H1 (cell line): ENCODE measurements around the gene DHX29. TPM values are rescaled to one million over a fixed set of nuclear protein-coding genes. Genes with fewer than 3 reads are reported as not detected.

Experiments used
- CTCF ChIA-PET: fragments of 300-600 bp; sonication (Branson Sonifier 250); formaldehyde crosslinking; loops from one replicate; lab custom pipeline; 2021; ENCODE audit not compliant: partially characterized antibody; lab: Charles Lee
- POLR2A ChIA-PET: fragments of 300-600 bp; sonication (Branson Sonifier 250); formaldehyde crosslinking; loops from one replicate; lab custom pipeline; 2021; ENCODE audit warnings: inconsistent platforms; ENCODE audit not compliant: partially characterized antibody; lab: Charles Lee
- DNase-seq, 2 experiments: peaks; one replicate each; pipeline versions ENCODE4 v3.0.0 to v3.0.0-alpha.2; 2010 to 2022; ENCODE audit warnings: low spot score in 2 of 2, low read depth in 1 of 2, mixed read lengths in 1 of 2
- FAIRE-seq: peaks from 2 replicates; lab custom pipeline; 2011; peaks lifted over from hg19 to GRCh38; lab: Jason Lieb, UNC
- H2AFZ ChIP-seq: 2 replicates; pipeline ENCODE4 v1.8.1; 2012; ENCODE audit warnings: low read length, inconsistent platforms
- H2AK5ac ChIP-seq: 2 replicates; pipeline ENCODE4 v1.6.1; 2013; ENCODE audit warnings: low read depth, low read length
- H2BK120ac ChIP-seq: replicated peaks from 2 replicates; pipeline ENCODE3; 2013; ENCODE audit warnings: low read depth, low read length, inconsistent platforms
- H2BK12ac ChIP-seq: 2 replicates; pipeline ENCODE4 v1.6.1; 2013; ENCODE audit warnings: low read depth, low read length
- H2BK15ac ChIP-seq: 2 replicates; pipeline ENCODE4 v1.6.1; 2013; ENCODE audit warnings: low read length
- H2BK20ac ChIP-seq: 2 replicates; pipeline ENCODE4 v1.6.1; 2013; ENCODE audit warnings: low read length
- H2BK5ac ChIP-seq: 2 replicates; pipeline ENCODE4 v1.6.1; 2013; ENCODE audit warnings: low read depth, low read length
- H3K14ac ChIP-seq: 2 replicates; pipeline ENCODE4 v1.6.1; 2013; ENCODE audit warnings: inconsistent platforms; ENCODE audit not compliant: insufficient read length
- H3K18ac ChIP-seq: 2 replicates; pipeline ENCODE4 v1.6.1; 2013; ENCODE audit warnings: low read length; ENCODE audit errors: extremely low read depth
- H3K23ac ChIP-seq: 2 replicates; pipeline ENCODE4 v1.6.1; 2013; ENCODE audit warnings: inconsistent platforms; ENCODE audit not compliant: insufficient read length
- H3K23me2 ChIP-seq: 2 replicates; pipeline ENCODE4 v1.6.1; 2013; ENCODE audit warnings: low read depth, low read length
- H3K27ac ChIP-seq: 2 replicates; pipeline ENCODE4 v1.6.1; 2011; ENCODE audit warnings: low read depth, low read length, inconsistent platforms
- H3K27me3 ChIP-seq, 4 experiments: replicated peaks in 1 of 4; 1 replicate in 1 of 4; 2 replicates in 3 of 4; pipeline versions ENCODE4 v1.6.1 to v1.8.1; 2011 to 2013; ENCODE audit warnings: low read length in 3 of 4, mild to moderate bottlenecking in 3 of 4, inconsistent platforms in 2 of 4, mixed read lengths in 2 of 4, moderate library complexity in 1 of 4; ENCODE audit not compliant: control insufficient read depth in 3 of 4, insufficient read depth in 3 of 4; ENCODE audit errors: extremely low read depth in 1 of 4
- H3K36me3 ChIP-seq, 4 experiments: 2 replicates each; pipeline versions ENCODE4 v1.6.1 to v1.8.1; 2011 to 2013; ENCODE audit warnings: mild to moderate bottlenecking in 4 of 4, low read length in 3 of 4, moderate library complexity in 2 of 4, control low read depth in 1 of 4, inconsistent platforms in 1 of 4; ENCODE audit not compliant: insufficient read depth in 4 of 4, control insufficient read depth in 2 of 4
- H3K4ac ChIP-seq: replicated peaks from 2 replicates; pipeline ENCODE3; 2013; ENCODE audit warnings: low read length, low read depth, mixed read lengths, inconsistent platforms; ENCODE audit not compliant: insufficient read length
- H3K4me1 ChIP-seq, 4 experiments: replicated peaks in 1 of 4; 1 replicate in 1 of 4; 2 replicates in 3 of 4; pipeline versions ENCODE4 v1.6.1 to v1.8.1; 2011 to 2013; ENCODE audit warnings: low read length in 3 of 4, inconsistent platforms in 2 of 4, mixed read lengths in 1 of 4; ENCODE audit not compliant: insufficient read depth in 4 of 4, control insufficient read depth in 3 of 4
- H3K4me2 ChIP-seq, 2 experiments: 2 replicates each; pipeline versions ENCODE4 v1.6.1 to v1.8.1; 2011 to 2013; ENCODE audit warnings: low read depth in 2 of 2, low read length in 2 of 2, control low read depth in 1 of 2, inconsistent platforms in 1 of 2, mild to moderate bottlenecking in 1 of 2; ENCODE audit not compliant: insufficient read depth in 1 of 2
- H3K4me3 ChIP-seq, 4 experiments: fragments of 200-600, 300-600 bp in 1 of 4; sonication (generic), shearing (Covaris generic), sonication (Bioruptor Twin) in 1 of 4; 2 replicates each; pipeline versions ENCODE4 v1.5.1 to v1.8.1; 2011 to 2016; ENCODE audit warnings: low read length in 4 of 4, low read depth in 3 of 4, control low read depth in 2 of 4, inconsistent platforms in 2 of 4, mild to moderate bottlenecking in 2 of 4, mixed read lengths in 1 of 4, moderate library complexity in 1 of 4; ENCODE audit not compliant: insufficient read depth in 2 of 4; ENCODE audit errors: extremely low read depth in 1 of 4
- H3K56ac ChIP-seq: replicated peaks from 2 replicates; pipeline ENCODE3; 2013; ENCODE audit warnings: low read depth, mild to moderate bottlenecking, mixed read lengths, low read length, inconsistent platforms; ENCODE audit not compliant: insufficient read length
- H3K79me1 ChIP-seq: 2 replicates; pipeline ENCODE4 v1.6.1; 2013; ENCODE audit warnings: low read depth, low read length, control low read depth
- H3K79me2 ChIP-seq, 2 experiments: 2 replicates each; pipeline versions ENCODE4 v1.6.1 to v1.8.1; 2012 to 2013; ENCODE audit warnings: low read length in 2 of 2, mild to moderate bottlenecking in 2 of 2, inconsistent platforms in 1 of 2; ENCODE audit not compliant: insufficient read depth in 2 of 2, control insufficient read depth in 1 of 2
- H3K9ac ChIP-seq, 4 experiments: replicated peaks in 1 of 4; 1 replicate in 1 of 4; 2 replicates in 3 of 4; pipeline versions ENCODE4 v1.6.1 to v1.8.1; 2011 to 2013; ENCODE audit warnings: low read depth in 3 of 4, low read length in 3 of 4, control low read depth in 2 of 4, mild to moderate bottlenecking in 2 of 4, moderate library complexity in 2 of 4, inconsistent platforms in 1 of 4; ENCODE audit errors: extremely low read depth in 1 of 4
- H3K9me3 ChIP-seq, 2 experiments: 2 replicates each; pipeline versions ENCODE4 v1.6.1 to v1.8.1; 2012 to 2013; ENCODE audit warnings: mild to moderate bottlenecking in 2 of 2, moderate library complexity in 2 of 2, control low read depth in 1 of 2, inconsistent platforms in 1 of 2, low read depth in 1 of 2, low read length in 1 of 2, mixed read lengths in 1 of 2; ENCODE audit not compliant: insufficient read depth in 2 of 2
- H4K20me1 ChIP-seq, 2 experiments: replicated peaks in 1 of 2; 2 replicates each; pipeline versions ENCODE3 to v1.8.1; 2011 to 2013; ENCODE audit warnings: inconsistent platforms in 2 of 2, low read length in 2 of 2, mild to moderate bottlenecking in 1 of 2; ENCODE audit not compliant: insufficient read depth in 2 of 2, control insufficient read depth in 1 of 2
- H4K5ac ChIP-seq: 2 replicates; pipeline ENCODE4 v1.6.1; 2013; ENCODE audit warnings: low read length, low read depth, mixed read lengths, inconsistent platforms; ENCODE audit not compliant: insufficient read length
- H4K8ac ChIP-seq: 2 replicates; pipeline ENCODE4 v1.8.0; 2013; ENCODE audit warnings: mild to moderate bottlenecking, moderate library complexity, low read length, inconsistent platforms; ENCODE audit not compliant: insufficient read depth; ENCODE audit errors: extremely low read depth
- H4K91ac ChIP-seq: replicated peaks from 2 replicates; pipeline ENCODE3; 2013; ENCODE audit warnings: low read length, mixed read lengths, inconsistent platforms; ENCODE audit not compliant: insufficient read length
- ASH2L ChIP-seq: fragments of 200-600, 300-600 bp; sonication (generic); IDR thresholded peaks from one replicate; pipeline ENCODE4 v1.7.1; 2017; ENCODE audit warnings: low read length
- CHD1 ChIP-seq: IDR thresholded peaks from 2 replicates; pipeline ENCODE4 v1.6.1; 2012; ENCODE audit warnings: low read depth, low read length, improper control_type of control experiment
- CTBP2 ChIP-seq: IDR thresholded peaks from 2 replicates; pipeline ENCODE4 v1.7.0; 2011; ENCODE audit warnings: borderline replicate concordance, mild to moderate bottlenecking, moderate library complexity, mixed read lengths, low read length; ENCODE audit not compliant: insufficient read depth, insufficient read length
- EZH2 ChIP-seq: fragments of 200-600 bp; sonication (generic); IDR thresholded peaks from 2 replicates; pipeline ENCODE4 v1.7.1; 2012; ENCODE audit warnings: low read depth, mild to moderate bottlenecking, moderate library complexity, low read length, inconsistent platforms; ENCODE audit not compliant: severe bottlenecking
- HDAC2 ChIP-seq, 2 experiments: fragments of 300-600 bp in 1 of 2; sonication (generic) in 1 of 2; IDR thresholded peaks; 2 replicates each; pipeline ENCODE4 v1.6.1; 2011 to 2012; ENCODE audit warnings: low read depth in 2 of 2, low read length in 2 of 2, mild to moderate bottlenecking in 2 of 2, moderate library complexity in 2 of 2, borderline replicate concordance in 1 of 2, inconsistent platforms in 1 of 2
- RFX5 ChIP-seq: IDR thresholded peaks from 2 replicates; pipeline ENCODE4 v1.6.1; 2011; ENCODE audit warnings: low read depth, low read length, improper control_type of control experiment, borderline replicate concordance
- SAP30 ChIP-seq: fragments of 300-600 bp; sonication (generic); IDR thresholded peaks from 2 replicates; pipeline ENCODE4 v1.7.1; 2012; ENCODE audit warnings: low read length, moderate library complexity, mild to moderate bottlenecking, inconsistent platforms; ENCODE audit not compliant: insufficient read depth, insufficient replicate concordance
- YY1 ChIP-seq: IDR thresholded peaks from 2 replicates; pipeline ENCODE4 v1.6.1; 2011; ENCODE audit warnings: low read depth, mild to moderate bottlenecking, low read length
- WGBS, 2 experiments: shearing (Covaris generic) in 1 of 2; methylation state at CpG; one replicate each; pipeline versions ENCODE4 v1.1.6 to v1.1.7; 2013 to 2015; ENCODE audit warnings: low lambda C conversion rate in 2 of 2, mixed read lengths in 2 of 2, inconsistent platforms in 1 of 2, low coverage in 1 of 2, missing lambda C conversion rate in 1 of 2; ENCODE audit not compliant: insufficient replicate concordance in 2 of 2, insufficient coverage in 1 of 2, insufficient read length in 1 of 2; ENCODE audit errors: extremely low coverage in 1 of 2, missing lambda C conversion rate in 1 of 2; 5-methylcytosine and 5-hydroxymethylcytosine counted together
- polyA plus RNA-seq, 7 experiments: library from polyadenylated mRNA; depleted of rRNA in 3 of 7; stranded (reverse) in 5 of 7; unstranded in 2 of 7; fragments of >200 nt in 5 of 7; fragments of 200-250 nt in 2 of 7; gene quantifications; 1 replicate in 5 of 7; 2 replicates in 1 of 7; 4 replicates in 1 of 7; pipeline versions ENCODE4 v1.2.1 to v1.2.3, GENCODE V29; 2011 to 2013; ENCODE audit warnings: missing spikeins in 2 of 7, mixed read lengths in 2 of 7
- total RNA-seq: library from RNA; stranded (reverse); fragmentation: NEBNext Ultra II Directional; extraction: Animal tissue kit (Norgen Biotek cat#: 25700); gene quantifications from 2 replicates; pipeline ENCODE4 v1.2.1, GENCODE V29; 2021
- TF ChIP-seq, protein P1 (sequence below): IDR thresholded peaks from 2 replicates; pipeline ENCODE4 v1.6.1; 2011; ENCODE audit warnings: low read depth, mild to moderate bottlenecking, low read length; ENCODE audit not compliant: insufficient read depth

Gene DHX29
- total and polyA plus RNA-seq, 2 of the 8 experiments (the other 6 are each of a cell fraction or from before 2014, with no cell fraction given) = 3.4 to 32.1 TPM

DNA sequence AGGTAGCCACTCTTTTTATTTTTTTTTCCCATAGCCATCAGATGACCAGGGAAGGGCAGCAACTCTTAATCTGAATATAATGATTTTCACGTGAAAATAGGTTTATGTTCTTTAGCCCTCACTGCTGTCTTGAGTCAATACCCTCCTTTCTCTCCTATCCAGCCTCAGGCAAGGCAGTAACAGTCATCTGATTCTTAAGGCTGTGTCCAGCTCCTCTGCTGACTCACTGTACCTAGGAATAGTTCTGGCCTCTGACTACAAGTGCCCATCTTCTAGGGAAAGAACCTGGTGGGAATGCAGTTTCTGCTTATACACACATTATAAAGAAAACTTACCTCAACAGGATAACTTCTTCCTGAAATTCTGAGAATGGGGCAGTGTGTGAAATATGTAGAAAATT, 30.7 kb downstream of the DHX29 start:
- POLR2A ChIA-PET = no interaction called here

More for the DNA sequence above, 30.7 kb downstream of the DHX29 start:
- Histone ChIP-seq H3K14ac (no peak overlapping the region), H3K9ac (no peak overlapping the region), H3K36me3 (peaks cover 0 to 57% (median 17%) of the 10 kb centered on the region in 4 experiments; a peak in 5 of 8 replicates), H3K23me2 (no peaks in the 10 kb centered on the region), H3K4me2 (no peak overlapping the region), H4K20me1 (no peaks in the 10 kb centered on the region), H3K79me1 (no peaks in the 10 kb centered on the region), H2BK120ac (no peak overlapping the region), H3K18ac (no peak overlapping the region), H3K27ac (no peak overlapping the region), H3K9me3 (no peaks in the 10 kb centered on the region), H4K8ac (no peak overlapping the region), H3K23ac (no peak overlapping the region), H3K4ac (no peak overlapping the region), H3K79me2 (no peaks in the 10 kb centered on the region), H3K4me1 (no peaks in the 10 kb centered on the region), H3K56ac (no peak overlapping the region), H2BK20ac (no peak overlapping the region), H3K27me3 (peaks cover 0 to 1% (median 0%) of the 10 kb centered on the region in 4 experiments; a peak in 1 of 7 replicates), H3K4me3 (no peak overlapping the region), H2AFZ (no peak overlapping the region), H2BK15ac (no peak overlapping the region), H2BK5ac (no peak overlapping the region), H4K5ac (no peak overlapping the region), H4K91ac (no peak overlapping the region), H2BK12ac (no peak overlapping the region), H2AK5ac (no peak overlapping the region)
- 76% methylated on average over 1 of the region's 1 CpG; no CpG with 5 or more reads in 1 of the 2 experiments for WGBS, 2 experiments
- FAIRE-seq (no peak), DNase-seq (no peak)
- CTCF ChIA-PET = no interaction called here
- TF ChIP-seq ASH2L = no peak
- no peak for TF ChIP-seq EZH2
- no peak for TF ChIP-seq CHD1
- TF ChIP-seq, protein P1, sequence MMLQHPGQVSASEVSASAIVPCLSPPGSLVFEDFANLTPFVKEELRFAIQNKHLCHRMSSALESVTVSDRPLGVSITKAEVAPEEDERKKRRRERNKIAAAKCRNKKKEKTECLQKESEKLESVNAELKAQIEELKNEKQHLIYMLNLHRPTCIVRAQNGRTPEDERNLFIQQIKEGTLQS = no peak
- TF ChIP-seq SAP30 = no peak
- TF ChIP-seq YY1 = no peak
- no peak for TF ChIP-seq CTBP2
- TF ChIP-seq HDAC2 (IDR thresholded peaks at IDR 0.05; ENCODE audit: borderline replicate concordance in 1 of 2, low read depth in 2 of 2, low read length in 2 of 2) = no peak
- TF ChIP-seq RFX5 = no peak
